Neural cell (in vitro differentiated cells): ENCODE data around the gene FAP. TPM values are rescaled to one million over a fixed set of nuclear protein-coding genes. Genes with fewer than 3 reads are reported as not detected.

Experiments used
- H2AFZ ChIP-seq: fragments of 200-600, 300-800 bp; sonication (generic), shearing (Covaris generic); 2 replicates; pipeline ENCODE4 v1.6.0; 2014; ENCODE audit warnings: low read depth, mild to moderate bottlenecking, antibody characterized with exemption, low read length, moderate library complexity
- H3F3A ChIP-seq: fragments of 200-600 bp; shearing (Covaris generic); 2 replicates; pipeline ENCODE4 v1.6.1; 2016; ENCODE audit warnings: mild to moderate bottlenecking, moderate library complexity, mixed read lengths, antibody characterized with exemption, low read length; ENCODE audit not compliant: insufficient read depth, poor library complexity, severe bottlenecking
- H3K27ac ChIP-seq: fragments of 200-600, 300-800 bp; sonication (generic), shearing (Covaris generic); 2 replicates; pipeline ENCODE4 v1.5.1; 2014; ENCODE audit warnings: mild to moderate bottlenecking, low read length, moderate library complexity
- H3K27me3 ChIP-seq: fragments of 300-800, 200-600 bp; sonication (generic), shearing (Covaris generic); 2 replicates; pipeline ENCODE4 v1.6.0; 2014; ENCODE audit warnings: mild to moderate bottlenecking, low read depth, low read length, moderate library complexity; ENCODE audit not compliant: insufficient read depth
- H3K36me3 ChIP-seq: fragments of 300-800, 200-600 bp; sonication (generic), shearing (Covaris generic); 2 replicates; pipeline ENCODE4 v1.5.1; 2014; ENCODE audit warnings: mild to moderate bottlenecking, antibody characterized with exemption, low read length, moderate library complexity; ENCODE audit not compliant: insufficient read depth
- H3K4me2 ChIP-seq: fragments of 300-800, 200-600 bp; sonication (generic), shearing (Covaris generic); 2 replicates; pipeline ENCODE4 v1.6.0; 2014; ENCODE audit warnings: mild to moderate bottlenecking, low read length
- H3K4me3 ChIP-seq: fragments of 300-800, 200-600 bp; sonication (generic), shearing (Covaris generic); 2 replicates; pipeline ENCODE4 v1.5.1; 2014; ENCODE audit warnings: mild to moderate bottlenecking, low read length, moderate library complexity
- H3K79me2 ChIP-seq: fragments of 200-600 bp; shearing (Covaris generic); replicated peaks from 2 replicates; pipeline ENCODE4 v1.6.0; 2014; ENCODE audit warnings: mild to moderate bottlenecking, low read length, moderate library complexity; ENCODE audit not compliant: insufficient read depth
- H3K9ac ChIP-seq: fragments of 300-800, 200-600 bp; sonication (generic), shearing (Covaris generic); 2 replicates; pipeline ENCODE4 v1.6.1; 2016; ENCODE audit warnings: mild to moderate bottlenecking, low read length, mixed read lengths
- H3K9me2 ChIP-seq: fragments of 200-600 bp; shearing (Covaris generic); 2 replicates; pipeline ENCODE4 v1.6.1; 2016; ENCODE audit warnings: mild to moderate bottlenecking, low read length, mixed read lengths; ENCODE audit not compliant: insufficient read depth
- H3K9me3 ChIP-seq: fragments of 200-600, 300-800 bp; sonication (generic), shearing (Covaris generic); 2 replicates; pipeline ENCODE4 v1.6.1; 2016; ENCODE audit warnings: mild to moderate bottlenecking, mixed run types, low read length, moderate library complexity, mixed read lengths
- H4K20me1 ChIP-seq: fragments of 200-600 bp; shearing (Covaris generic); 2 replicates; pipeline ENCODE4 v1.6.1; 2016; ENCODE audit warnings: mild to moderate bottlenecking, mixed run types; ENCODE audit not compliant: insufficient read depth
- EP300 ChIP-seq: fragments of 450-650 bp; conservative IDR thresholded peaks from 2 replicates; pipeline ENCODE4 v1.6.1; 2014; ENCODE audit warnings: antibody characterized with exemption, mild to moderate bottlenecking, moderate library complexity; ENCODE audit not compliant: poor library complexity, severe bottlenecking
- EZH2 ChIP-seq: fragments of 200-600, 300-800 bp; shearing (Covaris generic), sonication (generic); IDR thresholded peaks from 2 replicates; pipeline ENCODE4 v1.6.1; 2014; ENCODE audit warnings: antibody characterized with exemption, low read length, borderline replicate concordance, mild to moderate bottlenecking; ENCODE audit not compliant: insufficient read depth, poor library complexity, severe bottlenecking
- MXI1 ChIP-seq: fragments of 450-650 bp; conservative IDR thresholded peaks from 2 replicates; pipeline ENCODE4 v1.6.1; 2014; ENCODE audit warnings: antibody characterized with exemption, mild to moderate bottlenecking; ENCODE audit not compliant: poor library complexity, severe bottlenecking
- POLR2AphosphoS5 ChIP-seq: IDR thresholded peaks from 2 replicates; pipeline ENCODE4 v1.6.1; 2012
- RAD21 ChIP-seq: fragments of 450-650 bp; conservative IDR thresholded peaks from 2 replicates; pipeline ENCODE4 v1.6.1; 2014; ENCODE audit warnings: antibody characterized with exemption, mild to moderate bottlenecking, moderate library complexity
- SMC3 ChIP-seq: fragments of 450-650 bp; conservative IDR thresholded peaks from 2 replicates; pipeline ENCODE4 v1.6.1; 2014; ENCODE audit warnings: antibody characterized with exemption, mild to moderate bottlenecking, moderate library complexity; ENCODE audit not compliant: poor library complexity
- TAF1 ChIP-seq: IDR thresholded peaks from 2 replicates; pipeline ENCODE4 v1.6.1; 2012; ENCODE audit warnings: low read depth
- polyA plus RNA-seq: library from polyadenylated mRNA; depleted of rRNA; stranded (reverse); fragments of >200 nt; gene quantifications from 2 replicates; pipeline ENCODE4 v1.2.3, GENCODE V29; 2014
- TF ChIP-seq, protein P1 (sequence below): fragments of 450-650 bp; IDR thresholded peaks from 2 replicates; pipeline ENCODE4 v1.5.1; 2014; ENCODE audit warnings: antibody characterized with exemption, mild to moderate bottlenecking, moderate library complexity; ENCODE audit not compliant: poor library complexity, severe bottlenecking
- TF ChIP-seq, protein P2 (sequence below): IDR thresholded peaks from 2 replicates; pipeline ENCODE4 v1.6.1; 2012; ENCODE audit warnings: borderline replicate concordance

FAP gene
- polyA plus RNA-seq, 1 donor from 2014 or later: 0.16 TPM

GRCh38 chr2:162166174-162166573, 77.1 kb downstream of the FAP start:
- H3K79me2 ChIP-seq: no peaks in the 10 kb centered on the region
- H3K27me3 ChIP-seq: no peaks in the 10 kb centered on the region
- no peaks in the 10 kb centered on the region for H3K36me3 ChIP-seq
- TF ChIP-seq MXI1 (no peak), EP300 (no peak), RAD21 (no peak), SMC3 (no peak), EZH2 (no peak), POLR2AphosphoS5 (no peak), TAF1 (no peak)
- TF ChIP-seq, protein P1, sequence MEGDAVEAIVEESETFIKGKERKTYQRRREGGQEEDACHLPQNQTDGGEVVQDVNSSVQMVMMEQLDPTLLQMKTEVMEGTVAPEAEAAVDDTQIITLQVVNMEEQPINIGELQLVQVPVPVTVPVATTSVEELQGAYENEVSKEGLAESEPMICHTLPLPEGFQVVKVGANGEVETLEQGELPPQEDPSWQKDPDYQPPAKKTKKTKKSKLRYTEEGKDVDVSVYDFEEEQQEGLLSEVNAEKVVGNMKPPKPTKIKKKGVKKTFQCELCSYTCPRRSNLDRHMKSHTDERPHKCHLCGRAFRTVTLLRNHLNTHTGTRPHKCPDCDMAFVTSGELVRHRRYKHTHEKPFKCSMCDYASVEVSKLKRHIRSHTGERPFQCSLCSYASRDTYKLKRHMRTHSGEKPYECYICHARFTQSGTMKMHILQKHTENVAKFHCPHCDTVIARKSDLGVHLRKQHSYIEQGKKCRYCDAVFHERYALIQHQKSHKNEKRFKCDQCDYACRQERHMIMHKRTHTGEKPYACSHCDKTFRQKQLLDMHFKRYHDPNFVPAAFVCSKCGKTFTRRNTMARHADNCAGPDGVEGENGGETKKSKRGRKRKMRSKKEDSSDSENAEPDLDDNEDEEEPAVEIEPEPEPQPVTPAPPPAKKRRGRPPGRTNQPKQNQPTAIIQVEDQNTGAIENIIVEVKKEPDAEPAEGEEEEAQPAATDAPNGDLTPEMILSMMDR: no peak
- TF ChIP-seq, protein P2, sequence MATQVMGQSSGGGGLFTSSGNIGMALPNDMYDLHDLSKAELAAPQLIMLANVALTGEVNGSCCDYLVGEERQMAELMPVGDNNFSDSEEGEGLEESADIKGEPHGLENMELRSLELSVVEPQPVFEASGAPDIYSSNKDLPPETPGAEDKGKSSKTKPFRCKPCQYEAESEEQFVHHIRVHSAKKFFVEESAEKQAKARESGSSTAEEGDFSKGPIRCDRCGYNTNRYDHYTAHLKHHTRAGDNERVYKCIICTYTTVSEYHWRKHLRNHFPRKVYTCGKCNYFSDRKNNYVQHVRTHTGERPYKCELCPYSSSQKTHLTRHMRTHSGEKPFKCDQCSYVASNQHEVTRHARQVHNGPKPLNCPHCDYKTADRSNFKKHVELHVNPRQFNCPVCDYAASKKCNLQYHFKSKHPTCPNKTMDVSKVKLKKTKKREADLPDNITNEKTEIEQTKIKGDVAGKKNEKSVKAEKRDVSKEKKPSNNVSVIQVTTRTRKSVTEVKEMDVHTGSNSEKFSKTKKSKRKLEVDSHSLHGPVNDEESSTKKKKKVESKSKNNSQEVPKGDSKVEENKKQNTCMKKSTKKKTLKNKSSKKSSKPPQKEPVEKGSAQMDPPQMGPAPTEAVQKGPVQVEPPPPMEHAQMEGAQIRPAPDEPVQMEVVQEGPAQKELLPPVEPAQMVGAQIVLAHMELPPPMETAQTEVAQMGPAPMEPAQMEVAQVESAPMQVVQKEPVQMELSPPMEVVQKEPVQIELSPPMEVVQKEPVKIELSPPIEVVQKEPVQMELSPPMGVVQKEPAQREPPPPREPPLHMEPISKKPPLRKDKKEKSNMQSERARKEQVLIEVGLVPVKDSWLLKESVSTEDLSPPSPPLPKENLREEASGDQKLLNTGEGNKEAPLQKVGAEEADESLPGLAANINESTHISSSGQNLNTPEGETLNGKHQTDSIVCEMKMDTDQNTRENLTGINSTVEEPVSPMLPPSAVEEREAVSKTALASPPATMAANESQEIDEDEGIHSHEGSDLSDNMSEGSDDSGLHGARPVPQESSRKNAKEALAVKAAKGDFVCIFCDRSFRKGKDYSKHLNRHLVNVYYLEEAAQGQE: no peak
- no peak overlapping the region for H2AFZ ChIP-seq
- no peak overlapping the region for H3K9ac ChIP-seq
- no peak overlapping the region for H3K4me3 ChIP-seq
- H3K27ac ChIP-seq: no peak overlapping the region
- no peaks in the 10 kb centered on the region for H3K9me3 ChIP-seq
- H3K4me2 ChIP-seq: no peak overlapping the region
- no peaks in the 10 kb centered on the region for H3F3A ChIP-seq
- H4K20me1 ChIP-seq: no peaks in the 10 kb centered on the region
- no peaks in the 10 kb centered on the region for H3K9me2 ChIP-seq

GRCh38 chr2:162164802-162165201, 78.4 kb downstream of the FAP start:
- Histone ChIP-seq H3K4me2 (no peak overlapping the region), H3K27me3 (no peaks in the 10 kb centered on the region), H3F3A (no peaks in the 10 kb centered on the region), H3K27ac (no peak overlapping the region), H3K4me3 (no peak overlapping the region), H3K9me2 (no peaks in the 10 kb centered on the region), H3K9ac (no peak overlapping the region), H3K9me3 (no peaks in the 10 kb centered on the region), H4K20me1 (no peaks in the 10 kb centered on the region), H3K36me3 (no peaks in the 10 kb centered on the region), H2AFZ (no peak overlapping the region), H3K79me2 (no peaks in the 10 kb centered on the region)
- TF ChIP-seq, protein P1: no peak
- no peak for TF ChIP-seq TAF1
- TF ChIP-seq, protein P2: no peak
- TF ChIP-seq SMC3: no peak
- TF ChIP-seq EZH2: no peak
- no peak for TF ChIP-seq EP300
- TF ChIP-seq MXI1: no peak
- TF ChIP-seq RAD21: no peak
- TF ChIP-seq POLR2AphosphoS5: no peak
